ENCODE results near the gene KCTD2.

GRCh38 chr17:75061618-75062017 is 14.6 kb downstream of the KCTD2 start:
- TF ChIP-seq CTCF (IDR thresholded peaks at IDR 0.05; ENCODE audit: low read depth, low read length, poor library complexity, severe bottlenecking) (no peak), EZH2phosphoT487 (IDR thresholded peaks at IDR 0.05; ENCODE audit: borderline replicate concordance, low read length) (no peak)

Data from DOHH2 (cell line).